NOMO-1 treated with dmso at 0.1 percent for 144 hours (cell line): Measurements from ENCODE around the gene PLCB3.

Experiments used
- DNase-seq: peaks from one replicate; lab custom pipeline; 2025; ENCODE audit not compliant: unreplicated experiment; lab: John Stamatoyannopoulos, UW

PLCB3 gene

GRCh38 chr11:64249563-64250414, 1.5 kb upstream of the PLCB3 start:
- DNase-seq, result no peak

GRCh38 chr11:64250415-64251015, 815 bp upstream of the PLCB3 start:
- no peak for DNase-seq

GRCh38 chr11:64251753-64252002, 348 bp downstream of the PLCB3 start:
- DNase-seq, result no peak

GRCh38 chr11:64252003-64252872, 908 bp downstream of the PLCB3 start:
- no peak for DNase-seq

- DNase-seq, result no peak
Observed at GRCh38 chr11:64253043-64253442, 1.7 kb downstream of the PLCB3 start.

GRCh38 chr11:64253481-64253880, 2.2 kb downstream of the PLCB3 start:
- no peak for DNase-seq

- no peak for DNase-seq
Observed at GRCh38 chr11:64254326-64254725, 3.0 kb downstream of the PLCB3 start.

GRCh38 chr11:64255135-64256128, 4.1 kb downstream of the PLCB3 start:
- DNase-seq, result no peak

- no peak for DNase-seq
Observed at GRCh38 chr11:64256300-64256699, 5.0 kb downstream of the PLCB3 start.

GRCh38 chr11:64258356-64258755, 7.0 kb downstream of the PLCB3 start:
- DNase-seq, result no peak

- no peak for DNase-seq
Observed at GRCh38 chr11:64258946-64259532, 7.7 kb downstream of the PLCB3 start.

- DNase-seq, result no peak
Observed at GRCh38 chr11:64259533-64260067, 8.3 kb downstream of the PLCB3 start.

GRCh38 chr11:64260147-64260708, 8.9 kb downstream of the PLCB3 start:
- DNase-seq, result no peak

- no peak for DNase-seq
Observed at GRCh38 chr11:64261556-64262080, 10.3 kb downstream of the PLCB3 start.

- no peak for DNase-seq
Observed at GRCh38 chr11:64262271-64263002, 11.1 kb downstream of the PLCB3 start.

- no peak for DNase-seq
Observed at GRCh38 chr11:64263021-64263946, 12.0 kb downstream of the PLCB3 start.

GRCh38 chr11:64263947-64264317, 12.6 kb downstream of the PLCB3 start:
- DNase-seq, result no peak

- no peak for DNase-seq
Observed at GRCh38 chr11:64264371-64264852, 13.1 kb downstream of the PLCB3 start.
